Measurements from ENCODE around the gene LRSAM1.
"Not testable (repeated sequence)": the region's sequence is repeated elsewhere in the genome, so short reads cannot be mapped to it uniquely, and the experiment has no call there.

The LRSAM1 gene

GRCh38 chr9:127463382-127463781, 12.1 kb downstream of the LRSAM1 start:
- DNase-seq: no peak

GRCh38 chr9:127463911-127464310, 12.6 kb downstream of the LRSAM1 start:
- DNase-seq: no peak

- not testable (repeated sequence) for DNase-seq
These were observed 15.2 kb downstream of the LRSAM1 start for GRCh38 chr9:127466407-127466917.

GRCh38 chr9:127467621-127468020, 16.3 kb downstream of the LRSAM1 start:
- no peak for DNase-seq

- no peak for DNase-seq
These were observed 19.4 kb downstream of the LRSAM1 start for GRCh38 chr9:127470662-127471061.

- DNase-seq: no peak
These were observed 22.2 kb downstream of the LRSAM1 start for GRCh38 chr9:127473501-127473900.

- DNase-seq: no peak
These were observed 22.6 kb downstream of the LRSAM1 start for GRCh38 chr9:127473932-127474331.

GRCh38 chr9:127474592-127474991, 23.3 kb downstream of the LRSAM1 start:
- no peak for DNase-seq

GRCh38 chr9:127479507-127480081, 28.3 kb downstream of the LRSAM1 start:
- no peak for DNase-seq

GRCh38 chr9:127482662-127483061, 31.4 kb downstream of the LRSAM1 start:
- no peak for DNase-seq

- no peak for DNase-seq
These were observed 34.7 kb downstream of the LRSAM1 start for GRCh38 chr9:127485995-127486394.

GRCh38 chr9:127488946-127489345, 37.6 kb downstream of the LRSAM1 start:
- no peak for DNase-seq

GRCh38 chr9:127489471-127490115, 38.3 kb downstream of the LRSAM1 start:
- DNase-seq: no peak

- no peak for DNase-seq
These were observed 39.4 kb downstream of the LRSAM1 start for GRCh38 chr9:127490535-127491230.

- DNase-seq: no peak
These were observed 40.2 kb downstream of the LRSAM1 start for GRCh38 chr9:127491516-127491915.

GRCh38 chr9:127492616-127493015, 41.3 kb downstream of the LRSAM1 start:
- no peak for DNase-seq

- DNase-seq: no peak
These were observed 42.4 kb downstream of the LRSAM1 start for GRCh38 chr9:127493592-127494303.

GRCh38 chr9:127494304-127494702, 43.0 kb downstream of the LRSAM1 start:
- no peak for DNase-seq

- DNase-seq: no peak
These were observed 44.7 kb downstream of the LRSAM1 start for GRCh38 chr9:127495884-127496555.

- no peak for DNase-seq
These were observed 45.7 kb downstream of the LRSAM1 start for GRCh38 chr9:127496974-127497373.

- DNase-seq: no peak
These were observed 46.5 kb downstream of the LRSAM1 start for GRCh38 chr9:127497656-127498290.

- DNase-seq: no peak
These were observed 47.0 kb downstream of the LRSAM1 start for GRCh38 chr9:127498298-127498697.
